Right atrium auricular region (tissue), 2 donors: ENCODE results near the gene BOD1. TPM values are rescaled to one million over a fixed set of nuclear protein-coding genes. Genes with fewer than 3 reads are reported as not detected.

Source experiments
- DNase-seq: peaks from one replicate; pipeline ENCODE4 v3.0.0-alpha.2; 2019; ENCODE audit warnings: low spot score
- H3K27ac ChIP-seq, 2 donors: fragments of 200-600 bp; sonication (generic); 1 replicate in 1 of 2; 2 replicates in 1 of 2; pipeline ENCODE4 v1.5.1; 2016 to 2019
- H3K27me3 ChIP-seq, 2 donors: fragments of 200-600 bp; sonication (generic); one replicate each; pipeline versions ENCODE4 v1.5.1 to v1.6.0; 2017 to 2019
- H3K36me3 ChIP-seq: fragments of 200-600 bp; sonication (generic); one replicate; pipeline ENCODE4 v1.5.1; 2016
- H3K4me1 ChIP-seq, 2 donors: fragments of 200-600 bp; sonication (generic); one replicate each; pipeline versions ENCODE4 v1.5.1 to v1.6.0; 2017 to 2019
- H3K4me3 ChIP-seq, 2 donors: fragments of 200-600 bp; sonication (generic); 1 replicate in 1 of 2; 2 replicates in 1 of 2; pipeline ENCODE4 v1.5.1; 2017 to 2019; ENCODE audit warnings: mild to moderate bottlenecking in 1 of 2, moderate library complexity in 1 of 2
- H3K9me3 ChIP-seq, 2 donors: fragments of 200-600 bp; sonication (generic); one replicate each; pipeline ENCODE4 v1.5.1; 2019
- total RNA-seq, 2 donors: library from RNA; depleted of rRNA; stranded (reverse); fragments of >200 nt; gene quantifications; one replicate each; pipeline ENCODE4 v1.1.0, GENCODE V29; 2016
- TF ChIP-seq, protein P1 (sequence below), 2 donors: fragments of 200-600 bp; sonication (generic); IDR thresholded peaks; one replicate each; pipeline ENCODE4 v1.5.1; 2019; ENCODE audit warnings: antibody characterized with exemption in 2 of 2

Gene BOD1
- total RNA-seq, 2 donors from 2014 or later, result 36.9 to 43.2 TPM

DNA sequence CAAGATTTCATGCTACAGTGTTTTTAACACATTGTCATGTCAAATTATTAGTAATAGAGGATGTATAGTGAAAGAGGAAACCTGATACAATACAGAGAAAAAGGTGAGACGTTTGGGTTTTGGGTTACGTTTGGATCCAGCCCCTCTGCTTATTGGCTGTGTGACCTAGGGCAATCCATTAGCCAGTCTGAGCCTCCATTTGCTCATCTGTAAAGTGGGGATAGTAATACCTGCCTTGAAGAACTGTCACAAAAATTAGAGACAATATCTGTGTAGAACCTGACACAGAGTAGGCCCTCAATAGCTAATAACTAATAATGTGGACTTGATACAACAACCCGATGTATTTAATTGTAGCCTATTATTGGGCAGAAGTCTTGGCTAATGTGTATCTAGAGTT lies 4.3 kb upstream of the BOD1 start:
- Histone ChIP-seq H3K27ac (no peak overlapping the region), H3K9me3 (no peaks in the 10 kb centered on the region), H3K36me3 (no peaks in the 10 kb centered on the region), H3K27me3 (no peaks in the 10 kb centered on the region), H3K4me1 (peaks cover 0 to 16% of the 10 kb centered on the region in 2 donors), H3K4me3 (no peak overlapping the region)
- TF ChIP-seq, protein P1, sequence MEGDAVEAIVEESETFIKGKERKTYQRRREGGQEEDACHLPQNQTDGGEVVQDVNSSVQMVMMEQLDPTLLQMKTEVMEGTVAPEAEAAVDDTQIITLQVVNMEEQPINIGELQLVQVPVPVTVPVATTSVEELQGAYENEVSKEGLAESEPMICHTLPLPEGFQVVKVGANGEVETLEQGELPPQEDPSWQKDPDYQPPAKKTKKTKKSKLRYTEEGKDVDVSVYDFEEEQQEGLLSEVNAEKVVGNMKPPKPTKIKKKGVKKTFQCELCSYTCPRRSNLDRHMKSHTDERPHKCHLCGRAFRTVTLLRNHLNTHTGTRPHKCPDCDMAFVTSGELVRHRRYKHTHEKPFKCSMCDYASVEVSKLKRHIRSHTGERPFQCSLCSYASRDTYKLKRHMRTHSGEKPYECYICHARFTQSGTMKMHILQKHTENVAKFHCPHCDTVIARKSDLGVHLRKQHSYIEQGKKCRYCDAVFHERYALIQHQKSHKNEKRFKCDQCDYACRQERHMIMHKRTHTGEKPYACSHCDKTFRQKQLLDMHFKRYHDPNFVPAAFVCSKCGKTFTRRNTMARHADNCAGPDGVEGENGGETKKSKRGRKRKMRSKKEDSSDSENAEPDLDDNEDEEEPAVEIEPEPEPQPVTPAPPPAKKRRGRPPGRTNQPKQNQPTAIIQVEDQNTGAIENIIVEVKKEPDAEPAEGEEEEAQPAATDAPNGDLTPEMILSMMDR (IDR thresholded peaks at IDR 0.05), result no peak
- DNase-seq, result no peak

DNA sequence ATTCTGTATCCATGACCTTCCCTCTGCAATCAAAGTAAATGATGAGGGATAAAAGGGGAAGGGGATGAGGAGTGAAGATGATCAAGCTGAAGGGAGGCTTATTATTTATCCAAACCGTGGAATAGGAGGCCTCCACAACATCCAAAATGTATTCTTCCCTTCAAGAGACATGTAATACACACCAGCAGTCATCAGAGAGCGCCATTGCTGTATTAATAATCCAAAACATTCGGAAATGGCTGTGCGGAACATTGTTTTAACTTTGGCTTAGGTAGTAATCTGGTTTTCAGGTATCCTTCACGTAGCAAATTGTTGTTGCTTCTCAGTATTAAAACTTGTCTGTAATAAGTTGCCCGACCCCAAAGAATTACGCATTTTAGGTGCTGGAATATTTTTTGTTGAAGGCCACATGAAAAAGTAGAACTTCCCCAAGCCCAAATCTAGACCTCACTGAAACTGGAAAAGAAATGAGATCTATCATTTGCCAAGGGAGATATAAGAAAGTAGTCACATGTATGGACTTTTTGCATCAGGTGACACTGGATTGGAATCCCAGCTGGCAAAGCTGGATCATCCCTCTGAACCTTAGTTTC lies 2.6 kb upstream of the BOD1 start:
- DNase-seq, result no peak
- H3K4me3 ChIP-seq, result no peak overlapping the region
- TF ChIP-seq, protein P1 (IDR thresholded peaks at IDR 0.05), result peak; percentile 38 to 82
- no peaks in the 10 kb centered on the region for H3K27me3 ChIP-seq
- H3K27ac ChIP-seq, result no peak overlapping the region
- peaks cover 0 to 26% of the 10 kb centered on the region in 2 donors for H3K4me1 ChIP-seq
- no peaks in the 10 kb centered on the region for H3K36me3 ChIP-seq
- H3K9me3 ChIP-seq, result no peaks in the 10 kb centered on the region

DNA sequence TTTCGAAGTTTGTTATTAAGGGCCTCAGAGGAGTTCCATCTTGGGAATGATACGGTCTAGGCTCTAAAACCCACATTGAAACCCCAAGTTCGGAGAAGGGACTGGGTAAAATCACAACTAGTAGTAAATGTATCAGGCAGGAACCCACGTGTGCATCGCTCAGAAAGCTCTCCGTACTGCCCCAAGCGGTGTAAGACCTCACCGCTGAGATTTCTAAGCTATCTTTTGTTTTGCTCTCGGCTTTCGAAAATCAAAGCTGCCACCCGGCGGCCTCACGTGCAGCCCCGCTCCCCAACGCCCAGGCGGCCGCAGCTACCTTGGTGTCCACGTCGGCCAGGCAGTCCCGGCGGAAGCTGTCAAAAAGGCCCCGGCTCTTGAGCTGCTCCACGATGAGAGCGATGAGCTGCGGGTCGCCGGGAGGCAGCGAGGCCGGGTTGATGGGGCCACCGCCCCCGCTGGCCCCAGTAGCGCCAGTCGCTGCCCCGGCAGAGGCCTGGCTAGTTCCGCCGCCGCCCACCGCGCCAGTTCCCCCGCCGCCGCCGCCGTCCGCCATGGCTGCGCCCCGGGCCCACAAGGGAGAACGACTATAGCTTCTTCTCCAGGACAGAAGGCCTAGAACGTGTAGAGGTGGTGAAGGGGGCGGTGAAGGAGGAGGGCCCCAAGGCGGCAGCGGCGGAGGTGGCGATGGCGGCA lies 420 bp downstream of the BOD1 start:
- peaks cover 9% of the 10 kb centered on the region for H3K36me3 ChIP-seq
- H3K9me3 ChIP-seq, result no peaks in the 10 kb centered on the region
- H3K27me3 ChIP-seq, result no peaks in the 10 kb centered on the region
- H3K4me3 ChIP-seq, result peak overlapping the region; percentile 76 to 95
- peak; percentile 67 for DNase-seq
- H3K4me1 ChIP-seq, result peaks cover 0 to 42% of the 10 kb centered on the region in 2 donors
- H3K27ac ChIP-seq, result peak overlapping the region; percentile 84 to 97
- TF ChIP-seq, protein P1 (IDR thresholded peaks at IDR 0.05), result peak; percentile 46 to 73

DNA sequence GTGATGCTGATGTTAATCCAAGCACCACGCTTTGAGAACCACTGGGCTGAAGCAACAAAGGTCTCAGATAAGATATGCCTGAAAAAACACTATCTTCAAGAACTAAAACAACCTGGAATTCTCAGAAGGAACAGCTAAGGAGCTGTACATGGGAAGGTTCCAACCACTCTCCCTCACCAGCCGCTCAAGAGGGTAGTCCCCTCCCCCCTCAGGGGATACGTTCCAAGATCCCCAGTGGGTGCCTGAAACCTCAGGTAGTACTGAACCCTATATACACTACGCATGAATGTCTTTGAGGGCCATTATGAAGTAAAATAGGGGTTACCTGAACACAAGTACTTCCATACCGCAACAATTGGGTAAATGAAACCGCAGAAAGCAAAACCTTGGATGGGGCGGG lies 1.9 kb downstream of the BOD1 start:
- peak overlapping the region in 1 of 2 donors; percentile 2 for H3K4me3 ChIP-seq
- no peaks in the 10 kb centered on the region for H3K9me3 ChIP-seq
- no peak for DNase-seq
- peaks cover 9% of the 10 kb centered on the region for H3K36me3 ChIP-seq
- H3K4me1 ChIP-seq, result peaks cover 0 to 42% of the 10 kb centered on the region in 2 donors
- H3K27me3 ChIP-seq, result no peaks in the 10 kb centered on the region
- TF ChIP-seq, protein P1 (IDR thresholded peaks at IDR 0.05), result no peak
- H3K27ac ChIP-seq, result no peak overlapping the region

DNA sequence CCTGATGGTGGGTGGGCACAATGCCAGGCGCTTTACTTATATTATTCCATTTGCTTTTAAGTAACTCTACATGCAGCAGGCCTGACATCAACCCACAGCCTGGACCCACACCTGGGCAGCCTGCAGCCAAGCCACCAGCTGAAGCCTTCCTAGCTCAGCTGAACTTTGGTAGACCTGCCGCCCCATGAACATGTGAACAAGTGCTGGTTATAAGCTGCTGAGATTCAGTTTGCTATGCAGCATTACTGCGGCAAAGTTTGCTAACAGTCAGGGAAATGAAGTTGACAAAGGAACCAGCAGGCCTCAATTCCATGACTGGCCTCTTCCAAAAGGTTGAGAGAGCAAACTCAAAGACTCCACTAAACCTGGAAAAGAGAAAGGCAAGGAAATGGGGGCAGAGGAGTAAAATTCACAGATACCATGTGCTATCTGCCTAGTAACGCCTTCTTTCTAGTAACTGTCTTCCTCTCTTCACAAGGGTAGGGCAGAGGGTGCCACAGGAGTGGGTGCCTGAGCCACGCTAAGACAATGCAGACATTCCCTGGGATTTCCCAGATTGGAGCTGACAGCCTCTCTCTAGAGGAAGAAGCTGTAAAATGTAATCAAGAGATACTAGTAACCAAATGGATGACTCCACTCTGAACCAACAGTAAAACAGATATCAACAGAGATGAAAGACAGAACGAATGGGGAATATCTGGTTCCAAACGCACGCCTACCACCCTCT lies 2.9 kb downstream of the BOD1 start:
- TF ChIP-seq, protein P1 (IDR thresholded peaks at IDR 0.05), result no peak
- DNase-seq, result no peak
- H3K4me3 ChIP-seq, result no peak overlapping the region
- no peaks in the 10 kb centered on the region for H3K9me3 ChIP-seq
- H3K27ac ChIP-seq, result no peak overlapping the region
- H3K4me1 ChIP-seq, result peaks cover 0 to 42% of the 10 kb centered on the region in 2 donors
- H3K36me3 ChIP-seq, result peaks cover 9% of the 10 kb centered on the region
- H3K27me3 ChIP-seq, result no peaks in the 10 kb centered on the region
